K562 (cell line): ENCODE data around the gene SULT1E1. TPM values are rescaled to one million over a fixed set of nuclear protein-coding genes. Genes with fewer than 3 reads are reported as not detected.

Experiments used
- C11orf30 ChIP-seq: fragments of 450-650 bp; IDR thresholded peaks from 2 replicates; pipeline ENCODE4 v1.6.1; 2016; ENCODE audit warnings: low read depth, mild to moderate bottlenecking
- FOXM1 ChIP-seq, 2 experiments: fragments of 450-650 bp in 1 of 2; sonication (generic) in 1 of 2; formaldehyde crosslinking in 1 of 2; IDR thresholded peaks; 2 replicates each; pipeline versions ENCODE4 v1.6.1 to v1.9.0; 2017 to 2022; ENCODE audit warnings: low read depth in 2 of 2, mild to moderate bottlenecking in 2 of 2, missing genetic modification reagents in 1 of 2, moderate library complexity in 1 of 2
- HDAC8 ChIP-seq: fragments of 450-650 bp; IDR thresholded peaks from 2 replicates; pipeline ENCODE4 v1.6.1; 2016; ENCODE audit warnings: mild to moderate bottlenecking, missing genetic modification characterization, moderate library complexity, missing compliant biosample characterization
- PHB ChIP-seq: fragments of 250-450 bp; sonication (Bioruptor Pico); IDR thresholded peaks from 2 replicates; pipeline ENCODE4 v1.5.0; 2021
- RBM34 ChIP-seq: fragments of 200-400 bp; formaldehyde crosslinking; IDR thresholded peaks from 2 replicates; pipeline ENCODE4 v1.6.1; 2018; ENCODE audit warnings: low read length, borderline replicate concordance; ENCODE audit not compliant: insufficient read depth
- TGIF2 ChIP-seq: sonication (generic); formaldehyde crosslinking; IDR thresholded peaks from 2 replicates; pipeline ENCODE4 v1.8.1; 2022; ENCODE audit warnings: mild to moderate bottlenecking, missing genetic modification reagents, moderate library complexity
- ZNF12 ChIP-seq: sonication (generic); formaldehyde crosslinking; IDR thresholded peaks from 2 replicates; pipeline ENCODE4 v1.4.0; 2020; ENCODE audit warnings: mild to moderate bottlenecking, missing genetic modification reagents
- ZNF224 ChIP-seq: sonication (generic); formaldehyde crosslinking; IDR thresholded peaks from 2 replicates; pipeline ENCODE4 v1.8.0; 2022; ENCODE audit warnings: mild to moderate bottlenecking, missing genetic modification reagents
- polyA plus RNA-seq, 8 experiments: library from polyadenylated mRNA; depleted of rRNA in 4 of 8; stranded (reverse) in 5 of 8; unstranded in 3 of 8; fragments of >200 nt; fragmentation: Nextera tagmentation in 2 of 8; fragmentation: Illumina TruSeq in 1 of 8; extraction: Ambion mirVana in 2 of 8; extraction: Trizol in 1 of 8; gene quantifications; 2 replicates each; pipeline versions ENCODE4 v1.2.1 to v1.2.3, GENCODE V29; 2011 to 2014; ENCODE audit warnings: inconsistent platforms in 1 of 8, missing spikeins in 1 of 8
- total RNA-seq, 7 experiments: library from RNA; depleted of rRNA in 6 of 7; stranded (reverse); fragments of >200 nt in 6 of 7; fragmentation: Illumina TruSeq in 2 of 7; extraction: Trizol in 2 of 7; gene quantifications; 2 replicates each; pipeline versions ENCODE4 v1.2.1 to v1.2.3, GENCODE V29; 2011 to 2021; ENCODE audit warnings: low replicate concordance in 1 of 7
- TF ChIP-seq, protein P1 (sequence below): fragments of 200-600 bp; sonication (generic); IDR thresholded peaks from one replicate; pipeline ENCODE4 v1.6.1; 2012; ENCODE audit warnings: mild to moderate bottlenecking, low read depth, low read length, inconsistent platforms
- TF ChIP-seq, protein P2 (sequence below): fragments of 250-450 bp; sonication (Bioruptor Pico); IDR thresholded peaks from 2 replicates; pipeline ENCODE4 v1.8.0; 2022; ENCODE audit warnings: inconsistent platforms

SULT1E1 gene
- total and polyA plus RNA-seq, 9 of the 15 experiments (the other 6 are each of a cell fraction or from before 2014, with no cell fraction given), result not detected

DNA sequence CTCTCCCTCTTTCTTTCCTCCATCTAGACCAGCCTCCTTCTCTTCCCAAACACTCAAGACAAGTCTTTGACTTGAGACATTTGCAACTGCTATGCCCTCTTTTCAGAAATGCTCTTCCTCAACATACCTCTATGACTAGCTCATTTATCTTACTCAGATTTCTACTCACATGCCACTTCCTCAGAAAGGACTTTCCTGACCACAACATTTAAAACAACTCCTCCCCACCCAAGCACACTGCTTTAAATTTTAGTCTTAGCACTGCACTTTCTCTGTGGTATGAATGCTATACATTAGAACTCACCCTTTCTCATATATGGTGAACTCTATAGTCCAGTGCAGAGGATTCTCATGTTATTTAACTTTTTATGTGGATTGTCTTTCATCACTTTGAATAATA is 28.4 kb upstream of the SULT1E1 start (continued):
- no peak for TF ChIP-seq ZNF224 (CRISPR knock-in tag)
- TF ChIP-seq RBM34, result no peak
- no peak for TF ChIP-seq FOXM1 (IDR thresholded peaks at IDR 0.05; ENCODE audit: low read depth)
- TF ChIP-seq FOXM1 (CRISPR knock-in tag; IDR thresholded peaks at IDR 0.05; ENCODE audit: low read depth), result no peak
- no peak for TF ChIP-seq HDAC8 (tag)
- TF ChIP-seq, protein P1, sequence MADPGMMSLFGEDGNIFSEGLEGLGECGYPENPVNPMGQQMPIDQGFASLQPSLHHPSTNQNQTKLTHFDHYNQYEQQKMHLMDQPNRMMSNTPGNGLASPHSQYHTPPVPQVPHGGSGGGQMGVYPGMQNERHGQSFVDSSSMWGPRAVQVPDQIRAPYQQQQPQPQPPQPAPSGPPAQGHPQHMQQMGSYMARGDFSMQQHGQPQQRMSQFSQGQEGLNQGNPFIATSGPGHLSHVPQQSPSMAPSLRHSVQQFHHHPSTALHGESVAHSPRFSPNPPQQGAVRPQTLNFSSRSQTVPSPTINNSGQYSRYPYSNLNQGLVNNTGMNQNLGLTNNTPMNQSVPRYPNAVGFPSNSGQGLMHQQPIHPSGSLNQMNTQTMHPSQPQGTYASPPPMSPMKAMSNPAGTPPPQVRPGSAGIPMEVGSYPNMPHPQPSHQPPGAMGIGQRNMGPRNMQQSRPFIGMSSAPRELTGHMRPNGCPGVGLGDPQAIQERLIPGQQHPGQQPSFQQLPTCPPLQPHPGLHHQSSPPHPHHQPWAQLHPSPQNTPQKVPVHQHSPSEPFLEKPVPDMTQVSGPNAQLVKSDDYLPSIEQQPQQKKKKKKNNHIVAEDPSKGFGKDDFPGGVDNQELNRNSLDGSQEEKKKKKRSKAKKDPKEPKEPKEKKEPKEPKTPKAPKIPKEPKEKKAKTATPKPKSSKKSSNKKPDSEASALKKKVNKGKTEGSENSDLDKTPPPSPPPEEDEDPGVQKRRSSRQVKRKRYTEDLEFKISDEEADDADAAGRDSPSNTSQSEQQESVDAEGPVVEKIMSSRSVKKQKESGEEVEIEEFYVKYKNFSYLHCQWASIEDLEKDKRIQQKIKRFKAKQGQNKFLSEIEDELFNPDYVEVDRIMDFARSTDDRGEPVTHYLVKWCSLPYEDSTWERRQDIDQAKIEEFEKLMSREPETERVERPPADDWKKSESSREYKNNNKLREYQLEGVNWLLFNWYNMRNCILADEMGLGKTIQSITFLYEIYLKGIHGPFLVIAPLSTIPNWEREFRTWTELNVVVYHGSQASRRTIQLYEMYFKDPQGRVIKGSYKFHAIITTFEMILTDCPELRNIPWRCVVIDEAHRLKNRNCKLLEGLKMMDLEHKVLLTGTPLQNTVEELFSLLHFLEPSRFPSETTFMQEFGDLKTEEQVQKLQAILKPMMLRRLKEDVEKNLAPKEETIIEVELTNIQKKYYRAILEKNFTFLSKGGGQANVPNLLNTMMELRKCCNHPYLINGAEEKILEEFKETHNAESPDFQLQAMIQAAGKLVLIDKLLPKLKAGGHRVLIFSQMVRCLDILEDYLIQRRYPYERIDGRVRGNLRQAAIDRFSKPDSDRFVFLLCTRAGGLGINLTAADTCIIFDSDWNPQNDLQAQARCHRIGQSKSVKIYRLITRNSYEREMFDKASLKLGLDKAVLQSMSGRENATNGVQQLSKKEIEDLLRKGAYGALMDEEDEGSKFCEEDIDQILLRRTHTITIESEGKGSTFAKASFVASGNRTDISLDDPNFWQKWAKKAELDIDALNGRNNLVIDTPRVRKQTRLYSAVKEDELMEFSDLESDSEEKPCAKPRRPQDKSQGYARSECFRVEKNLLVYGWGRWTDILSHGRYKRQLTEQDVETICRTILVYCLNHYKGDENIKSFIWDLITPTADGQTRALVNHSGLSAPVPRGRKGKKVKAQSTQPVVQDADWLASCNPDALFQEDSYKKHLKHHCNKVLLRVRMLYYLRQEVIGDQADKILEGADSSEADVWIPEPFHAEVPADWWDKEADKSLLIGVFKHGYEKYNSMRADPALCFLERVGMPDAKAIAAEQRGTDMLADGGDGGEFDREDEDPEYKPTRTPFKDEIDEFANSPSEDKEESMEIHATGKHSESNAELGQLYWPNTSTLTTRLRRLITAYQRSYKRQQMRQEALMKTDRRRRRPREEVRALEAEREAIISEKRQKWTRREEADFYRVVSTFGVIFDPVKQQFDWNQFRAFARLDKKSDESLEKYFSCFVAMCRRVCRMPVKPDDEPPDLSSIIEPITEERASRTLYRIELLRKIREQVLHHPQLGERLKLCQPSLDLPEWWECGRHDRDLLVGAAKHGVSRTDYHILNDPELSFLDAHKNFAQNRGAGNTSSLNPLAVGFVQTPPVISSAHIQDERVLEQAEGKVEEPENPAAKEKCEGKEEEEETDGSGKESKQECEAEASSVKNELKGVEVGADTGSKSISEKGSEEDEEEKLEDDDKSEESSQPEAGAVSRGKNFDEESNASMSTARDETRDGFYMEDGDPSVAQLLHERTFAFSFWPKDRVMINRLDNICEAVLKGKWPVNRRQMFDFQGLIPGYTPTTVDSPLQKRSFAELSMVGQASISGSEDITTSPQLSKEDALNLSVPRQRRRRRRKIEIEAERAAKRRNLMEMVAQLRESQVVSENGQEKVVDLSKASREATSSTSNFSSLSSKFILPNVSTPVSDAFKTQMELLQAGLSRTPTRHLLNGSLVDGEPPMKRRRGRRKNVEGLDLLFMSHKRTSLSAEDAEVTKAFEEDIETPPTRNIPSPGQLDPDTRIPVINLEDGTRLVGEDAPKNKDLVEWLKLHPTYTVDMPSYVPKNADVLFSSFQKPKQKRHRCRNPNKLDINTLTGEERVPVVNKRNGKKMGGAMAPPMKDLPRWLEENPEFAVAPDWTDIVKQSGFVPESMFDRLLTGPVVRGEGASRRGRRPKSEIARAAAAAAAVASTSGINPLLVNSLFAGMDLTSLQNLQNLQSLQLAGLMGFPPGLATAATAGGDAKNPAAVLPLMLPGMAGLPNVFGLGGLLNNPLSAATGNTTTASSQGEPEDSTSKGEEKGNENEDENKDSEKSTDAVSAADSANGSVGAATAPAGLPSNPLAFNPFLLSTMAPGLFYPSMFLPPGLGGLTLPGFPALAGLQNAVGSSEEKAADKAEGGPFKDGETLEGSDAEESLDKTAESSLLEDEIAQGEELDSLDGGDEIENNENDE, result no peak
- no peak for TF ChIP-seq ZNF12 (CRISPR knock-in tag)
- TF ChIP-seq PHB (CRISPR knock-in tag), result no peak
- TF ChIP-seq C11orf30, result no peak
- TF ChIP-seq TGIF2, result no peak
- TF ChIP-seq, protein P2, sequence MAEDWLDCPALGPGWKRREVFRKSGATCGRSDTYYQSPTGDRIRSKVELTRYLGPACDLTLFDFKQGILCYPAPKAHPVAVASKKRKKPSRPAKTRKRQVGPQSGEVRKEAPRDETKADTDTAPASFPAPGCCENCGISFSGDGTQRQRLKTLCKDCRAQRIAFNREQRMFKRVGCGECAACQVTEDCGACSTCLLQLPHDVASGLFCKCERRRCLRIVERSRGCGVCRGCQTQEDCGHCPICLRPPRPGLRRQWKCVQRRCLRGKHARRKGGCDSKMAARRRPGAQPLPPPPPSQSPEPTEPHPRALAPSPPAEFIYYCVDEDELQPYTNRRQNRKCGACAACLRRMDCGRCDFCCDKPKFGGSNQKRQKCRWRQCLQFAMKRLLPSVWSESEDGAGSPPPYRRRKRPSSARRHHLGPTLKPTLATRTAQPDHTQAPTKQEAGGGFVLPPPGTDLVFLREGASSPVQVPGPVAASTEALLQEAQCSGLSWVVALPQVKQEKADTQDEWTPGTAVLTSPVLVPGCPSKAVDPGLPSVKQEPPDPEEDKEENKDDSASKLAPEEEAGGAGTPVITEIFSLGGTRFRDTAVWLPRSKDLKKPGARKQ, result no peak
